ENCODE results near the gene SLPI. TPM values are rescaled to one million over a fixed set of nuclear protein-coding genes. Genes with fewer than 3 reads are reported as not detected.
A peak's percentile ranks its signal among the peaks of the same experiment; 100 is the strongest.

SLPI gene
- total and polyA plus RNA-seq, 2 experiments from 2014 or later, result not detected

DNA sequence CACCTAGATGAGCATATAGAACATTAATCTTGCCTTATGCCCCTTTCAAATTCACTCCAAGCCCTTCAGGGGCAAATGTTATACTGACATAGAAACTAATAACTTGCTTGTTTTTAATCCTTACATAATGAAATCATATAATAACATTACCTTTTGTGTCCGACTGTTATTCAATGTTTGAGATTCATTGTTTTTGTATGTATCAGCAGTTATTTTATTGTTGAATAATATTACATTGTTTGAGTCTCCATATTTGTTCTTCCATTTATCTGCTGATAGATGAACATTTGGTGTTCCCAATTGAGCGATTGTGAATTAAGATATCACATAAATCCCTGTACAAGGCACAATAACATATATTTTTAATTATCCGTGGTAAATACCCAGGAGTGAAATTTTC is 41.5 kb downstream of the SLPI start (continued):
- TF ChIP-seq ZNF114 (CRISPR knock-in tag; IDR thresholded peaks at IDR 0.05) (no peak), CREB1 (CRISPR knock-in tag; IDR thresholded peaks at IDR 0.05; ENCODE audit: low read depth) (no peak), EZH2 (IDR thresholded peaks at IDR 0.05; ENCODE audit: low read depth, unreplicated experiment) (no peak)
- TF ChIP-seq, protein P1, sequence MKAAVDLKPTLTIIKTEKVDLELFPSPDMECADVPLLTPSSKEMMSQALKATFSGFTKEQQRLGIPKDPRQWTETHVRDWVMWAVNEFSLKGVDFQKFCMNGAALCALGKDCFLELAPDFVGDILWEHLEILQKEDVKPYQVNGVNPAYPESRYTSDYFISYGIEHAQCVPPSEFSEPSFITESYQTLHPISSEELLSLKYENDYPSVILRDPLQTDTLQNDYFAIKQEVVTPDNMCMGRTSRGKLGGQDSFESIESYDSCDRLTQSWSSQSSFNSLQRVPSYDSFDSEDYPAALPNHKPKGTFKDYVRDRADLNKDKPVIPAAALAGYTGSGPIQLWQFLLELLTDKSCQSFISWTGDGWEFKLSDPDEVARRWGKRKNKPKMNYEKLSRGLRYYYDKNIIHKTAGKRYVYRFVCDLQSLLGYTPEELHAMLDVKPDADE (IDR thresholded peaks at IDR 0.05), result no peak

DNA sequence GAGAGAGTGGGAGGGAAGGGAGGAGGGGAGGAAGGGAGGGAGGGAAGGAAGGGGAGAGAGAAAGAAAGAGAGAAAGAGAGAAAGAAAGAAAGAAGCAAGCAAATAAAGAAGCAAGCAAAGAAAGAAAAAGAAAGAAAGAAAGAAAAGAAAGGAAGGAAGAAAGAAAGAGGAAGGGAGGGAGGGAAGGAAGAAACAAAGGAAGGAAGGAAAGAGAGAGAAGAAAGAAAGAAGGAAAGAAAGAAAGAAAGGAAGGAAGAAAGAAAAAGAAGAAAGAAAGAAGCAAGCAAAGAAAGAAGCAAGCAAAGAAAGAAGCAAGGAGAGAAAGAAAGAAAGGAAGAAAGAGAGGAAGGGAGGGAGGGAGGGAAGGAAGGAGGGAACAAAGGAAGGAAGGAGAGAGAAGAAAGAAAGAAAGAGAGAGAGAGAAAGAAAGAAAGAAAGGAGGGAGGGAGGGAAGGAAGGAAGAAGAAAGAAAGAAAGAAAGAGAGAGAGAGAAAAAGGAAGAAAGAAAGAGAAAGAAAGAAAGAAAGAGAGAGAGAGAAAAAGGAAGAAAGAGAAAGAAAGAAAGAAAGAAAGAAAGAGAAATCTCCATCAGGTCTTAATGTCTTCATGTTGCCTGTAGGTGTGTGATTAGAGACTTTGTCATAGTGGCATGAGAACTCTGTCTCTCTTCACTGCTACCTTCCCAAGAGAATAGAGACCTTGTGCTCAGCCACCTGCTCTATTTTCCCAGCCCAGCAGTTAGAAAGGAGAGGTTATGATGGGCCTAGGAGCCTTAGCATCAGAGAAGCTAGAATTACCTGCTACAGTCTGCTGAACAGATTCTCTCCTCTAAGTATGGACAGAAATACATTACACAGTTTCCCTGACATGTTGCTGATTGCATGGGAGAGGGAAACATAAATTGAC is 42.5 kb downstream of the SLPI start:
- Mint-ChIP-seq H3K4me3 (no peak overlapping the region), H3K36me3 (ENCODE audit: low read depth) (peaks cover 13% of the 10 kb centered on the region; the same call in 2 of the 3 replicates), H3K9me3 (peaks cover 9% of the 10 kb centered on the region; the same call in 2 of the 3 replicates), H3K4me1 (peaks cover 34% of the 10 kb centered on the region), H3K27ac (no peak overlapping the region), H3K27me3 (ENCODE audit: insufficient read depth, low read depth, poor library complexity) (peaks cover 5% of the 10 kb centered on the region)
- H3K27ac ChIP-seq (ENCODE audit: low read depth), result no peak overlapping the region
- no peak overlapping the region for H3K4me2 ChIP-seq
- no peak overlapping the region for H2AFZ ChIP-seq
- H4K20me1 ChIP-seq (replicated peaks; ENCODE audit: insufficient read depth), result no peaks in the 10 kb centered on the region
- ATAC-seq (peak; percentile 32; the same call in 2 of the 3 replicates), DNase-seq (ENCODE audit: low spot score) (peak; percentile 33)
- 0 out of 2 replicates have a peak, but pooled peaks cover 3% of the 10 kb centered on the region for H3K27me3 ChIP-seq (ENCODE audit: insufficient read depth)
- peaks cover 25% of the 10 kb centered on the region for H3K9me2 ChIP-seq (ENCODE audit: insufficient read depth)
- H3K4me1 ChIP-seq (ENCODE audit: insufficient read depth), result peaks cover 24% of the 10 kb centered on the region
- no peaks in the 10 kb centered on the region for H3F3A ChIP-seq (replicated peaks; ENCODE audit: low read depth)
- no peak overlapping the region for H3K4me3 ChIP-seq
- no peaks in the 10 kb centered on the region for H3K79me2 ChIP-seq (replicated peaks; ENCODE audit: insufficient read depth)
- no peaks in the 10 kb centered on the region for H3K36me3 ChIP-seq (ENCODE audit: insufficient read depth)
- TF ChIP-seq, protein P1 (IDR thresholded peaks at IDR 0.05), result no peak
- TF ChIP-seq, protein P2, sequence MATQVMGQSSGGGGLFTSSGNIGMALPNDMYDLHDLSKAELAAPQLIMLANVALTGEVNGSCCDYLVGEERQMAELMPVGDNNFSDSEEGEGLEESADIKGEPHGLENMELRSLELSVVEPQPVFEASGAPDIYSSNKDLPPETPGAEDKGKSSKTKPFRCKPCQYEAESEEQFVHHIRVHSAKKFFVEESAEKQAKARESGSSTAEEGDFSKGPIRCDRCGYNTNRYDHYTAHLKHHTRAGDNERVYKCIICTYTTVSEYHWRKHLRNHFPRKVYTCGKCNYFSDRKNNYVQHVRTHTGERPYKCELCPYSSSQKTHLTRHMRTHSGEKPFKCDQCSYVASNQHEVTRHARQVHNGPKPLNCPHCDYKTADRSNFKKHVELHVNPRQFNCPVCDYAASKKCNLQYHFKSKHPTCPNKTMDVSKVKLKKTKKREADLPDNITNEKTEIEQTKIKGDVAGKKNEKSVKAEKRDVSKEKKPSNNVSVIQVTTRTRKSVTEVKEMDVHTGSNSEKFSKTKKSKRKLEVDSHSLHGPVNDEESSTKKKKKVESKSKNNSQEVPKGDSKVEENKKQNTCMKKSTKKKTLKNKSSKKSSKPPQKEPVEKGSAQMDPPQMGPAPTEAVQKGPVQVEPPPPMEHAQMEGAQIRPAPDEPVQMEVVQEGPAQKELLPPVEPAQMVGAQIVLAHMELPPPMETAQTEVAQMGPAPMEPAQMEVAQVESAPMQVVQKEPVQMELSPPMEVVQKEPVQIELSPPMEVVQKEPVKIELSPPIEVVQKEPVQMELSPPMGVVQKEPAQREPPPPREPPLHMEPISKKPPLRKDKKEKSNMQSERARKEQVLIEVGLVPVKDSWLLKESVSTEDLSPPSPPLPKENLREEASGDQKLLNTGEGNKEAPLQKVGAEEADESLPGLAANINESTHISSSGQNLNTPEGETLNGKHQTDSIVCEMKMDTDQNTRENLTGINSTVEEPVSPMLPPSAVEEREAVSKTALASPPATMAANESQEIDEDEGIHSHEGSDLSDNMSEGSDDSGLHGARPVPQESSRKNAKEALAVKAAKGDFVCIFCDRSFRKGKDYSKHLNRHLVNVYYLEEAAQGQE (IDR thresholded peaks at IDR 0.05; ENCODE audit: unreplicated experiment), result no peak
- no peak for TF ChIP-seq EZH2phosphoT487 (IDR thresholded peaks at IDR 0.05; ENCODE audit: unreplicated experiment)
- TF ChIP-seq JUNB (IDR thresholded peaks at IDR 0.05; ENCODE audit: unreplicated experiment), result no peak
- TF ChIP-seq, protein P3, sequence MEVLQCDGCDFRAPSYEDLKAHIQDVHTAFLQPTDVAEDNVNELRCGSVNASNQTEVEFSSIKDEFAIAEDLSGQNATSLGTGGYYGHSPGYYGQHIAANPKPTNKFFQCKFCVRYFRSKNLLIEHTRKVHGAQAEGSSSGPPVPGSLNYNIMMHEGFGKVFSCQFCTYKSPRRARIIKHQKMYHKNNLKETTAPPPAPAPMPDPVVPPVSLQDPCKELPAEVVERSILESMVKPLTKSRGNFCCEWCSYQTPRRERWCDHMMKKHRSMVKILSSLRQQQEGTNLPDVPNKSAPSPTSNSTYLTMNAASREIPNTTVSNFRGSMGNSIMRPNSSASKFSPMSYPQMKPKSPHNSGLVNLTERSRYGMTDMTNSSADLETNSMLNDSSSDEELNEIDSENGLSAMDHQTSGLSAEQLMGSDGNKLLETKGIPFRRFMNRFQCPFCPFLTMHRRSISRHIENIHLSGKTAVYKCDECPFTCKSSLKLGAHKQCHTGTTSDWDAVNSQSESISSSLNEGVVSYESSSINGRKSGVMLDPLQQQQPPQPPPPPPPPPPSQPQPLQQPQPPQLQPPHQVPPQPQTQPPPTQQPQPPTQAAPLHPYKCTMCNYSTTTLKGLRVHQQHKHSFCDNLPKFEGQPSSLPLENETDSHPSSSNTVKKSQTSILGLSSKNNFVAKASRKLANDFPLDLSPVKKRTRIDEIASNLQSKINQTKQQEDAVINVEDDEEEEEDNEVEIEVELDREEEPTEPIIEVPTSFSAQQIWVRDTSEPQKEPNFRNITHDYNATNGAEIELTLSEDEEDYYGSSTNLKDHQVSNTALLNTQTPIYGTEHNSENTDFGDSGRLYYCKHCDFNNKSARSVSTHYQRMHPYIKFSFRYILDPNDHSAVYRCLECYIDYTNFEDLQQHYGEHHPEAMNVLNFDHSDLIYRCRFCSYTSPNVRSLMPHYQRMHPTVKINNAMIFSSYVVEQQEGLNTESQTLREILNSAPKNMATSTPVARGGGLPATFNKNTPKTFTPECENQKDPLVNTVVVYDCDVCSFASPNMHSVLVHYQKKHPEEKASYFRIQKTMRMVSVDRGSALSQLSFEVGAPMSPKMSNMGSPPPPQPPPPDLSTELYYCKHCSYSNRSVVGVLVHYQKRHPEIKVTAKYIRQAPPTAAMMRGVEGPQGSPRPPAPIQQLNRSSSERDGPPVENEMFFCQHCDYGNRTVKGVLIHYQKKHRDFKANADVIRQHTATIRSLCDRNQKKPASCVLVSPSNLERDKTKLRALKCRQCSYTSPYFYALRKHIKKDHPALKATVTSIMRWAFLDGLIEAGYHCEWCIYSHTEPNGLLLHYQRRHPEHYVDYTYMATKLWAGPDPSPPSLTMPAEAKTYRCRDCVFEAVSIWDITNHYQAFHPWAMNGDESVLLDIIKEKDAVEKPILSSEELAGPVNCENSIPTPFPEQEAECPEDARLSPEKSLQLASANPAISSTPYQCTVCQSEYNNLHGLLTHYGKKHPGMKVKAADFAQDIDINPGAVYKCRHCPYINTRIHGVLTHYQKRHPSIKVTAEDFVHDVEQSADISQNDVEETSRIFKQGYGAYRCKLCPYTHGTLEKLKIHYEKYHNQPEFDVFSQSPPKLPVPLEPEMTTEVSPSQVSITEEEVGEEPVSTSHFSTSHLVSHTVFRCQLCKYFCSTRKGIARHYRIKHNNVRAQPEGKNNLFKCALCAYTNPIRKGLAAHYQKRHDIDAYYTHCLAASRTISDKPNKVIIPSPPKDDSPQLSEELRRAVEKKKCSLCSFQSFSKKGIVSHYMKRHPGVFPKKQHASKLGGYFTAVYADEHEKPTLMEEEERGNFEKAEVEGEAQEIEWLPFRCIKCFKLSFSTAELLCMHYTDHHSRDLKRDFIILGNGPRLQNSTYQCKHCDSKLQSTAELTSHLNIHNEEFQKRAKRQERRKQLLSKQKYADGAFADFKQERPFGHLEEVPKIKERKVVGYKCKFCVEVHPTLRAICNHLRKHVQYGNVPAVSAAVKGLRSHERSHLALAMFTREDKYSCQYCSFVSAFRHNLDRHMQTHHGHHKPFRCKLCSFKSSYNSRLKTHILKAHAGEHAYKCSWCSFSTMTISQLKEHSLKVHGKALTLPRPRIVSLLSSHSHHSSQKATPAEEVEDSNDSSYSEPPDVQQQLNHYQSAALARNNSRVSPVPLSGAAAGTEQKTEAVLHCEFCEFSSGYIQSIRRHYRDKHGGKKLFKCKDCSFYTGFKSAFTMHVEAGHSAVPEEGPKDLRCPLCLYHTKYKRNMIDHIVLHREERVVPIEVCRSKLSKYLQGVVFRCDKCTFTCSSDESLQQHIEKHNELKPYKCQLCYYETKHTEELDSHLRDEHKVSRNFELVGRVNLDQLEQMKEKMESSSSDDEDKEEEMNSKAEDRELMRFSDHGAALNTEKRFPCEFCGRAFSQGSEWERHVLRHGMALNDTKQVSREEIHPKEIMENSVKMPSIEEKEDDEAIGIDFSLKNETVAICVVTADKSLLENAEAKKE (CRISPR knock-in tag; IDR thresholded peaks at IDR 0.05), result no peak
- no peak for TF ChIP-seq ZNF331 (CRISPR knock-in tag; IDR thresholded peaks at IDR 0.05; ENCODE audit: low read depth)
- TF ChIP-seq POLR2AphosphoS5 (IDR thresholded peaks at IDR 0.05; ENCODE audit: low read depth), result no peak
- no peak for TF ChIP-seq CREB1 (CRISPR knock-in tag; IDR thresholded peaks at IDR 0.05; ENCODE audit: low read depth)

Data from GM23338 (cell line).